Measurements from ENCODE around the gene MAP6.

GRCh38 chr11:75667831-75668450 is 897 bp downstream of the MAP6 start:
- TF ChIP-seq GLIS3 (CRISPR knock-in tag; IDR thresholded peaks at IDR 0.05) (no peak), ZFP3 (CRISPR knock-in tag; IDR thresholded peaks at IDR 0.05) (no peak)

All from SK-N-SH treated with all-trans-retinoic acid at 6 μM for 48 hours (cell line).